Motor neuron (in vitro differentiated cells): ENCODE data around the gene SLC5A11. TPM values are rescaled to one million over a fixed set of nuclear protein-coding genes. Genes with fewer than 3 reads are reported as not detected.

Source experiments
- ATAC-seq, 8 experiments: fragments of 200-7000 bp; cut with Tn5 transposase; replicated peaks in 6 of 8; 2 replicates each; pipeline ENCODE4 v1.8.0; 2021; ENCODE audit warnings: mild to moderate bottlenecking in 8 of 8, moderate library complexity in 8 of 8
- H3K27ac ChIP-seq, 2 donors: fragments of 250-450 bp; sonication (Bioruptor Pico); 2 replicates each; pipeline ENCODE4 v1.9.0; 2021; ENCODE audit warnings: antibody characterized with exemption in 2 of 2, mild to moderate bottlenecking in 2 of 2, moderate library complexity in 1 of 2
- H3K4me1 ChIP-seq, 2 donors: fragments of 250-450 bp; sonication (Bioruptor Pico); replicated peaks in 1 of 2; 2 replicates each; pipeline ENCODE4 v1.6.1; 2021; ENCODE audit warnings: antibody characterized with exemption in 2 of 2, mild to moderate bottlenecking in 2 of 2, moderate library complexity in 1 of 2
- H3K4me3 ChIP-seq, 5 donors: fragments of 250-450 bp; sonication (Bioruptor Pico); 2 replicates each; pipeline ENCODE4 v1.9.0; 2021; ENCODE audit warnings: antibody characterized with exemption in 5 of 5, mild to moderate bottlenecking in 5 of 5, moderate library complexity in 4 of 5
- WGBS, 10 experiments: fragments of 450-650 bp; shearing (Covaris generic); methylation state at CpG; one replicate each; pipeline ENCODE4 v1.0.0; 2022; 5-methylcytosine and 5-hydroxymethylcytosine counted together
- in situ Hi-C, 9 experiments: fragments of 400-800 bp; cut with MboI; loops; one replicate each; pipeline ENCODE4 v1.15.0; 2021; ENCODE audit warnings: low sequenced_read_pairs in 9 of 9, low pct_unique_long_range_greater_than_20kb in 2 of 9; ENCODE audit not compliant: unreplicated experiment in 9 of 9
- total RNA-seq, 8 experiments: library from RNA; unstranded; fragments of 300-600 nt; gene quantifications; 2 replicates each; pipeline versions ENCODE4 v1.2.3 to v1.2.4, GENCODE V29; 2022

SLC5A11 gene
- total RNA-seq, 8 experiments from 2014 or later, result 0.25 to 0.52 (median 0.47) TPM; not detected in 5

GRCh38 chr16:24944206-24944605 lies 98.4 kb downstream of the SLC5A11 start:
- ATAC-seq, result no peak
- no peak overlapping the region for H3K4me3 ChIP-seq
- in situ Hi-C loops, result no loop called here
- 60 to 100% (median 100%) methylated on average over 1 to 3 of the region's 3 CpGs; no CpG with 5 or more reads in 2 of the 10 experiments for WGBS, 10 experiments
- H3K4me1 ChIP-seq, result no peaks in the 10 kb centered on the region
- no peak overlapping the region for H3K27ac ChIP-seq

- 69 to 100% (median 92%) methylated on average over 2 to 6 of the region's 6 CpGs; no CpG with 5 or more reads in 1 of the 10 experiments for WGBS, 10 experiments
- in situ Hi-C loops, result no loop called here
- no peak overlapping the region for H3K27ac ChIP-seq
These were observed 100.4 kb downstream of the SLC5A11 start for GRCh38 chr16:24946155-24946554.

GRCh38 chr16:24950275-24950674 lies 104.5 kb downstream of the SLC5A11 start:
- Histone ChIP-seq H3K4me3 (no peak overlapping the region), H3K4me1 (no peaks in the 10 kb centered on the region), H3K27ac (no peak overlapping the region)
- in situ Hi-C loops, result no loop called here
- no peak for ATAC-seq
- WGBS, 10 experiments, result 80 to 100% (median 95%) methylated on average over 1 to 5 of the region's 5 CpGs; no CpG with 5 or more reads in 4 of the 10 experiments

More at GRCh38 chr16:24946155-24946554, 100.4 kb downstream of the SLC5A11 start:
- Histone ChIP-seq H3K4me3 (no peak overlapping the region), H3K4me1 (no peaks in the 10 kb centered on the region)
- ATAC-seq, result no peak

- no peak overlapping the region for H3K27ac ChIP-seq
- in situ Hi-C loops, result no loop called here
- H3K4me3 ChIP-seq, result no peak overlapping the region
- ATAC-seq, result peak in 1 of 8 experiments; percentile 44
- 73 to 100% (median 93%) methylated on average over 1 to 6 of the region's 6 CpGs; no CpG with 5 or more reads in 3 of the 10 experiments for WGBS, 10 experiments
- H3K4me1 ChIP-seq, result no peaks in the 10 kb centered on the region
These were observed 107.5 kb downstream of the SLC5A11 start for GRCh38 chr16:24953306-24953705.

- 83 to 100% (median 94%) methylated on average over 1 to 5 of the region's 5 CpGs; no CpG with 5 or more reads in 1 of the 10 experiments for WGBS, 10 experiments
- Histone ChIP-seq H3K4me3 (no peak overlapping the region), H3K27ac (no peak overlapping the region), H3K4me1 (no peaks in the 10 kb centered on the region)
- in situ Hi-C loops, result no loop called here
- no peak for ATAC-seq
These were observed 108.0 kb downstream of the SLC5A11 start for GRCh38 chr16:24953721-24954120.

- Histone ChIP-seq H3K4me3 (no peak overlapping the region), H3K27ac (no peak overlapping the region), H3K4me1 (no peaks in the 10 kb centered on the region)
- 80 to 100% (median 95%) methylated on average over 2 to 4 of the region's 4 CpGs; no CpG with 5 or more reads in 2 of the 10 experiments for WGBS, 10 experiments
- in situ Hi-C loops, result no loop called here
- no peak for ATAC-seq
These were observed 108.4 kb downstream of the SLC5A11 start for GRCh38 chr16:24954137-24954536.

- Histone ChIP-seq H3K27ac (no peak overlapping the region), H3K4me1 (no peaks in the 10 kb centered on the region), H3K4me3 (no peak overlapping the region)
- no peak for ATAC-seq
- whole genome bisulfite sequencing, 10 experiments, result 64 to 100% (median 88%) methylated on average over 1 to 8 of the region's 11 CpGs; no CpG with 5 or more reads in 1 of the 10 experiments
- in situ Hi-C loops, result no loop called here
These were observed 110.4 kb downstream of the SLC5A11 start for GRCh38 chr16:24955975-24956731.

GRCh38 chr16:24957887-24958286 lies 112.1 kb downstream of the SLC5A11 start:
- ATAC-seq, result no peak
- H3K4me3 ChIP-seq, result no peak overlapping the region
- no peaks in the 10 kb centered on the region for H3K4me1 ChIP-seq
- no peak overlapping the region for H3K27ac ChIP-seq
- 76 to 100% (median 87%) methylated on average over 3 to 6 of the region's 6 CpGs; no CpG with 5 or more reads in 2 of the 10 experiments for WGBS, 10 experiments
- in situ Hi-C loops, result no loop called here

Other genes with a start within 250 kb of the SLC5A11 start
- 10 to 100 TPM; 40.9 to 84.7 (median 55.3) TPM for gene TNRC6A, start 116.3 kb upstream of the SLC5A11 start, total RNA-seq
- gene ARHGAP17, start 169.4 kb downstream of the SLC5A11 start, total RNA-seq, result 10 to 100 TPM; 10.5 to 89.6 (median 20.2) TPM